PC-9 (cell line): ENCODE measurements around the gene TSHR.

Experiments
- EZH2 ChIP-seq: fragments of 200-600 bp; sonication (generic); IDR thresholded peaks from 2 replicates; pipeline ENCODE4 v1.8.0; 2017; ENCODE audit warnings: antibody characterized with exemption, low read depth
- TF ChIP-seq, protein P1 (sequence below): fragments of 200-600 bp; sonication (generic); conservative IDR thresholded peaks from 2 replicates; pipeline ENCODE4 v1.6.1; 2017; ENCODE audit warnings: mixed run types, antibody characterized with exemption, mild to moderate bottlenecking, moderate library complexity

DNA sequence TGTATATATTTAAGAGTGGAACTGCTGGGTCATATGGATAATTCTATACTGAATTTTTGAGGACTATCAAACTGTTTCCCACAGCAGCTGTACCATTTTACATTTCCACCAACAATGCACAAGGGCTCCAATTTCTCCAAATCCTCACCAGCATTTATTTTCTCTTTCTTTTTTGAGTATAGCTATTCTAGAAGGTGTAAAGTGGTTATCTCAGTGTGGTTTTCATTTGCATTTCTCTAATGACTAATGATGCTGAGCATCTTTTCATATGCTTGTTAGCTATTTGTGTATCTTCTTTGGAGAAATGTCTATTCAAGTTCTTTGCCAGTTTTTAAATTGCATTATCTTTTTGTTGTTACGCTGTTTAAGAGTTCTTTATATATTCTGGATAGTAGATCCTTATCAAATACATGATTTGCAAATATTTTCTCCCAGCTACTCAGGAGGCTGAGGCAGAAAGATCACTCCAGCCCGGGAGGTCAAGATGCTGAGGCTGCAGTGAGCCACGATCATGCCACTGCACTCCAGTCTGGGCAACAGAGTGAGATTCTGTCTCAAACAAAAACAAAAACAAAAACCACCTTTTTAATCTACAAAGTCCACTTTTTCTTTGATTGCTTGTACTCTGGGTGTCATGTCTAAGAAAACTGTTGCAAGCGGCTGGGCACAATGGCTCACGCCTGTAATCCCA, 232.6 kb downstream of the TSHR start:
- TF ChIP-seq, protein P1, sequence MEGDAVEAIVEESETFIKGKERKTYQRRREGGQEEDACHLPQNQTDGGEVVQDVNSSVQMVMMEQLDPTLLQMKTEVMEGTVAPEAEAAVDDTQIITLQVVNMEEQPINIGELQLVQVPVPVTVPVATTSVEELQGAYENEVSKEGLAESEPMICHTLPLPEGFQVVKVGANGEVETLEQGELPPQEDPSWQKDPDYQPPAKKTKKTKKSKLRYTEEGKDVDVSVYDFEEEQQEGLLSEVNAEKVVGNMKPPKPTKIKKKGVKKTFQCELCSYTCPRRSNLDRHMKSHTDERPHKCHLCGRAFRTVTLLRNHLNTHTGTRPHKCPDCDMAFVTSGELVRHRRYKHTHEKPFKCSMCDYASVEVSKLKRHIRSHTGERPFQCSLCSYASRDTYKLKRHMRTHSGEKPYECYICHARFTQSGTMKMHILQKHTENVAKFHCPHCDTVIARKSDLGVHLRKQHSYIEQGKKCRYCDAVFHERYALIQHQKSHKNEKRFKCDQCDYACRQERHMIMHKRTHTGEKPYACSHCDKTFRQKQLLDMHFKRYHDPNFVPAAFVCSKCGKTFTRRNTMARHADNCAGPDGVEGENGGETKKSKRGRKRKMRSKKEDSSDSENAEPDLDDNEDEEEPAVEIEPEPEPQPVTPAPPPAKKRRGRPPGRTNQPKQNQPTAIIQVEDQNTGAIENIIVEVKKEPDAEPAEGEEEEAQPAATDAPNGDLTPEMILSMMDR: no peak
- no peak for TF ChIP-seq EZH2
